Right forelimb (tissue), 1 donor: ENCODE data around the gene TATDN3.
"Not testable (repeated sequence)": the region's sequence is repeated elsewhere in the genome, so short reads cannot be mapped to it uniquely, and the experiment has no call there.

Experiments
- DNase-seq: peaks from one replicate; pipeline ENCODE4 v3.0.0-alpha.2; 2018

TATDN3 gene

GRCh38 chr1:212833211-212834207 lies 41.8 kb downstream of the TATDN3 start:
- DNase-seq = not testable (repeated sequence)

- DNase-seq = no peak
Observed at GRCh38 chr1:212838145-212838544, 46.5 kb downstream of the TATDN3 start.

- not testable (repeated sequence) for DNase-seq
Observed at GRCh38 chr1:212844521-212844920, 52.8 kb downstream of the TATDN3 start.

GRCh38 chr1:212847549-212847948 lies 55.9 kb downstream of the TATDN3 start, which contains the start of gene SPATA45:
TSS of gene SPATA45 (minus strand) at chr1:212847649. CDS start at chr1:212836149, 11,500 bp downstream.
- DNase-seq = no peak

- no peak for DNase-seq
Observed at GRCh38 chr1:212852105-212852688, 60.5 kb downstream of the TATDN3 start.

- no peak for DNase-seq
Observed at GRCh38 chr1:212853658-212854057, 62.0 kb downstream of the TATDN3 start.

GRCh38 chr1:212856755-212857154 lies 65.1 kb downstream of the TATDN3 start:
- DNase-seq = no peak

- peak; percentile 95 for DNase-seq
Observed at GRCh38 chr1:212857992-212858460, 66.3 kb downstream of the TATDN3 start, which contains the start of gene FLVCR1. TSS of gene FLVCR1 (plus strand) at chr1:212858275. CDS start at chr1:212858453, 178 bp downstream.

GRCh38 chr1:212858461-212859265 lies 67.0 kb downstream of the TATDN3 start:
- peak; percentile 62 for DNase-seq

GRCh38 chr1:212860713-212861581 lies 69.3 kb downstream of the TATDN3 start:
- no peak for DNase-seq

- no peak for DNase-seq
Observed at GRCh38 chr1:212862111-212862690, 70.5 kb downstream of the TATDN3 start.

GRCh38 chr1:212863345-212863744 lies 71.7 kb downstream of the TATDN3 start:
- not testable (repeated sequence) for DNase-seq

GRCh38 chr1:212864201-212864600 lies 72.5 kb downstream of the TATDN3 start:
- DNase-seq = no peak
